MM.1S (cell line): ENCODE results near the gene OR2AG2.
"Not testable (repeated sequence)": the region's sequence is repeated elsewhere in the genome, so short reads cannot be mapped to it uniquely, and the experiment has no call there.

ENCODE experiments used
- DNase-seq: peaks from one replicate; pipeline ENCODE4 v3.0.0-alpha.2; 2015
- H2AFZ ChIP-seq: fragments of 300-600 bp; sonication (generic); 2 replicates; pipeline ENCODE4 v1.6.0; 2016; ENCODE audit warnings: antibody characterized with exemption, low read length
- H3F3A ChIP-seq: fragments of 300-600 bp; sonication (generic); 2 replicates; pipeline ENCODE4 v1.6.1; 2016; ENCODE audit warnings: mild to moderate bottlenecking, antibody characterized with exemption, low read length, moderate library complexity, mixed read lengths; ENCODE audit not compliant: insufficient read depth
- H3K27ac ChIP-seq: fragments of 300-600 bp; sonication (generic); 2 replicates; pipeline ENCODE4 v1.5.1; 2016; ENCODE audit warnings: mild to moderate bottlenecking, low read length
- H3K27me3 ChIP-seq: fragments of 300-600 bp; sonication (generic); replicated peaks from 2 replicates; pipeline ENCODE4 v1.6.0; 2016; ENCODE audit warnings: low read length; ENCODE audit not compliant: insufficient read depth
- H3K36me3 ChIP-seq: fragments of 300-600 bp; sonication (generic); replicated peaks from 2 replicates; pipeline ENCODE4 v1.6.1; 2016; ENCODE audit warnings: mild to moderate bottlenecking, low read length, mixed read lengths; ENCODE audit not compliant: insufficient read depth
- H3K4me1 ChIP-seq: fragments of 300-600 bp; sonication (generic); 2 replicates; pipeline ENCODE4 v1.6.1; 2016; ENCODE audit warnings: low read length, mixed read lengths
- H3K4me2 ChIP-seq: fragments of 300-600 bp; sonication (generic); 2 replicates; pipeline ENCODE4 v1.6.0; 2016; ENCODE audit warnings: low read depth, low read length
- H3K4me3 ChIP-seq: fragments of 300-600 bp; sonication (generic); 2 replicates; pipeline ENCODE4 v1.5.1; 2016; ENCODE audit warnings: low read length, mixed read lengths
- H3K79me2 ChIP-seq: fragments of 300-600 bp; sonication (generic); 2 replicates; pipeline ENCODE4 v1.6.1; 2016; ENCODE audit warnings: mixed run types, low read length, mixed read lengths
- H3K9ac ChIP-seq: fragments of 300-600 bp; sonication (generic); 2 replicates; pipeline ENCODE4 v1.6.1; 2016; ENCODE audit warnings: low read length, mixed read lengths
- H3K9me2 ChIP-seq: fragments of 300-600 bp; sonication (generic); replicated peaks from 2 replicates; pipeline ENCODE4 v1.6.1; 2016; ENCODE audit warnings: mild to moderate bottlenecking, low read length, mixed read lengths; ENCODE audit not compliant: insufficient read depth
- H3K9me3 ChIP-seq: fragments of 300-600 bp; sonication (generic); replicated peaks from 2 replicates; pipeline ENCODE4 v1.6.1; 2016; ENCODE audit warnings: mild to moderate bottlenecking, low read length, mixed read lengths; ENCODE audit not compliant: insufficient read depth
- H4K20me1 ChIP-seq: fragments of 300-600 bp; sonication (generic); 2 replicates; pipeline ENCODE4 v1.6.1; 2016; ENCODE audit warnings: mild to moderate bottlenecking, low read length, moderate library complexity, mixed read lengths; ENCODE audit not compliant: insufficient read depth
- EZH2 ChIP-seq: fragments of 300-600 bp; sonication (generic); optimal IDR thresholded peaks from 2 replicates; pipeline ENCODE3; 2017; ENCODE audit warnings: low read depth, mild to moderate bottlenecking, antibody characterized with exemption, low read length, mixed read lengths
- EZH2phosphoT487 ChIP-seq: fragments of 300-600 bp; sonication (generic); IDR thresholded peaks from 2 replicates; pipeline ENCODE4 v1.6.1; 2018; ENCODE audit warnings: antibody characterized with exemption, low read length
- TF ChIP-seq, protein P1 (sequence below): fragments of 300-600 bp; sonication (generic); IDR thresholded peaks from 2 replicates; pipeline ENCODE4 v1.5.1; 2016; ENCODE audit warnings: antibody characterized with exemption, low read length, mixed read lengths

Gene OR2AG2

DNA sequence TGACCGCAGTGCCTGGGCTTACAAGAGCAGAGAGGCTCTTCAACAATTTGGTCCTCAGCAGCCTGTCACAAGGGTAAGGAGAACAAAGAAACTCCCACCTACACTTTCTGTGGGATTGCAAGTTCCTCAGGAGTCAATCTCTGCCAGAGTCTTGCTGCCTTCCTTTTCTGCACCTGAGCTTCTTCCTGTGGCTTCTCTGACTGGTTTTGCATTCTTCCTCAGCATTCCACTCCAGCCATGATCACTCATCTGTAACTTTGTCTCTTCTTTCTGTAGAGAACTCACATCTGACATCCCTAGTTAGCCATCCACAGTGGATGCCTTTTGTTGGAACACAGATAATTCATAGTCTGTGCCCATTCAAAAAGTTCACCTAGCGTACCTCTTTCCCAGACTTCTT is 41.9 kb upstream of the OR2AG2 start:
- Histone ChIP-seq H3K4me2 (no peak overlapping the region), H4K20me1 (no peaks in the 10 kb centered on the region), H3F3A (no peaks in the 10 kb centered on the region), H3K9me2 (no peaks in the 10 kb centered on the region), H3K36me3 (no peaks in the 10 kb centered on the region), H3K9me3 (no peaks in the 10 kb centered on the region), H3K4me3 (no peak overlapping the region), H3K4me1 (0 out of 2 replicates have a peak, but pooled peaks cover 3% of the 10 kb centered on the region), H3K9ac (no peak overlapping the region), H3K27ac (no peak overlapping the region), H2AFZ (no peak overlapping the region), H3K27me3 (no peaks in the 10 kb centered on the region), H3K79me2 (no peaks in the 10 kb centered on the region)
- TF ChIP-seq, protein P1, sequence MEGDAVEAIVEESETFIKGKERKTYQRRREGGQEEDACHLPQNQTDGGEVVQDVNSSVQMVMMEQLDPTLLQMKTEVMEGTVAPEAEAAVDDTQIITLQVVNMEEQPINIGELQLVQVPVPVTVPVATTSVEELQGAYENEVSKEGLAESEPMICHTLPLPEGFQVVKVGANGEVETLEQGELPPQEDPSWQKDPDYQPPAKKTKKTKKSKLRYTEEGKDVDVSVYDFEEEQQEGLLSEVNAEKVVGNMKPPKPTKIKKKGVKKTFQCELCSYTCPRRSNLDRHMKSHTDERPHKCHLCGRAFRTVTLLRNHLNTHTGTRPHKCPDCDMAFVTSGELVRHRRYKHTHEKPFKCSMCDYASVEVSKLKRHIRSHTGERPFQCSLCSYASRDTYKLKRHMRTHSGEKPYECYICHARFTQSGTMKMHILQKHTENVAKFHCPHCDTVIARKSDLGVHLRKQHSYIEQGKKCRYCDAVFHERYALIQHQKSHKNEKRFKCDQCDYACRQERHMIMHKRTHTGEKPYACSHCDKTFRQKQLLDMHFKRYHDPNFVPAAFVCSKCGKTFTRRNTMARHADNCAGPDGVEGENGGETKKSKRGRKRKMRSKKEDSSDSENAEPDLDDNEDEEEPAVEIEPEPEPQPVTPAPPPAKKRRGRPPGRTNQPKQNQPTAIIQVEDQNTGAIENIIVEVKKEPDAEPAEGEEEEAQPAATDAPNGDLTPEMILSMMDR, result no peak
- TF ChIP-seq EZH2, result no peak
- TF ChIP-seq EZH2phosphoT487, result no peak
- DNase-seq, result no peak

DNA sequence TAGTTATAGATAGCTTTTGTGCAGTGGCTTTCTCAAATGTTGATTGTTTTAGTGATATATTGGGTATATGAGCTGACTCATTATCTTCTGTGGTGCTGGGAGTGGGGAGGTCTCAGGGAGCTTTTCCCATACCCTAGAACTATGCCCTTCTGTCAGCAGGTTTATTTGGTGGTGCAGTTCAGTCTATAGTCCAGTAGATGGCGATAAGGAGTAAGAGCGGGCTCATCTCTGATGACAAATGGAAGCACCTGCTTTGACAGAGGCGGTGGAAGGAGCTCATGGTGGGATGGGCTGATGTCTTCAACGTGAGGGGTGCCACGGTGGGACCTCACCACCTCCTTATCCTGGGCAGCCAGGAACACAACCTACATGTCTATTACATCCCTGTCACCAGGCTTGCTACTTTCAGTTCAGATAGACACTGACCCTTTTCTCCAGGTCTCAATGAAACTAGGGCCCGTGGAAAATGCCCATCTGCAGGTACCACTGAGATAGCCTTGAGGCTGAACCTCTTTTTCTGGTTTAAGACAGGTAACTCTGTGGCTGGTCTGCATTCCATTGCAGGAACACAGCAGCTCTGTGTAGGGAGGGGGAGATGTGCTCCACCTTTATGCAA is 40.7 kb upstream of the OR2AG2 start:
- Histone ChIP-seq H3K27ac (no peak overlapping the region), H3K9ac (no peak overlapping the region), H3K4me3 (no peak overlapping the region), H3K27me3 (no peaks in the 10 kb centered on the region), H3K4me1 (0 out of 2 replicates have a peak, but pooled peaks cover 3% of the 10 kb centered on the region), H3K9me2 (no peaks in the 10 kb centered on the region), H3K79me2 (no peaks in the 10 kb centered on the region), H3K36me3 (no peaks in the 10 kb centered on the region), H3F3A (no peaks in the 10 kb centered on the region), H3K4me2 (peak overlapping the region; percentile 21; the same call in 1 of the 2 replicates), H3K9me3 (no peaks in the 10 kb centered on the region), H2AFZ (no peak overlapping the region), H4K20me1 (no peaks in the 10 kb centered on the region)
- no peak for TF ChIP-seq EZH2
- TF ChIP-seq, protein P1, result peak; percentile 93
- peak; percentile 65 for DNase-seq

DNA sequence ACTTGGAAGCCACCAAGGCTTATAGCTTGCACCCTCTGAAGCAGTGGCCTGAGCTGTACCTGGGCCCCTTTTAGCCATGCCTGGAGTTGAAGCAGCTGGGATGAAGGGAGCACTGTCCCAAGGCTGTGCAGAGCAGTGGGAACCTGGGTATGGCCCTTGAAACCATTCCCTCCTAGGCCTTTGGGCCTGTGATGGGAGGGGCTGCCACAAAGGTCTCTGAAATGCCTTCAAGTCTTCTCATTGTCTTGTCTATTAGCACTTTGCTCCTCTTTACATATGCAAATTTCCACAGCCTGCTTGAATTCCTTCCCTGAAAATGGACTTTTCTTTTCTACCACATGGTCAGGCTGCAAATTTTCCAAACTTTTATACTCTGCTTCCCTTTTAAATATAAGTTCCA is 29.3 kb upstream of the OR2AG2 start:
- not testable (repeated sequence) for H3K79me2 ChIP-seq, H3F3A ChIP-seq, DNase-seq, H3K4me1 ChIP-seq, H3K27me3 ChIP-seq, H3K27ac ChIP-seq, H3K4me2 ChIP-seq, H3K9me3 ChIP-seq, H3K9ac ChIP-seq, H3K9me2 ChIP-seq, H3K36me3 ChIP-seq, H4K20me1 ChIP-seq, H3K4me3 ChIP-seq, H2AFZ ChIP-seq

DNA sequence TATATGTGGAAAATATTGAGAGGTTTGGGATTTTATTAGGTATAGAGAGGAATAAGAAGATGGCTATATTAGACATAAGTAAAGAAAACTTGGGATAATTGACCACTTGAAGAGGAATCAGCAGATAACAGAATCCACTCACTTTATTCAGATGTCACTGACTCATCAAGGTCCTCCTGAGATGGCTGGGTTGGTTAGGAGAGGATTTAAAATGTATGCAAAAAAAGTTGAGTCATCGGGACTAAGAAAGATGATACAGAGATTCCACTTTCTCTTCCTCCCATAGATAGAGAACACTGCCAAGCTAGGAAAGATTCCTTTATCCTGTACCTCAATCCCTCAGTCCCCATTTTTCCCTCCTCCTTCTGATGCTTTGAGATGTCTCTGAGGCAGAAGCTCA is 27.6 kb upstream of the OR2AG2 start, which contains the start of gene OR6A2:
Gene OR6A2, minus strand, starts transcription at position 288 of the 400 bp plus-strand sequence. CDS start 3,981 bp downstream, outside the sequence.
- Histone ChIP-seq H4K20me1 (no peaks in the 10 kb centered on the region), H3K27ac (no peak within 1 kb of the TSS), H3K4me3 (no peak within 1 kb of the TSS), H3K4me2 (no peak within 1 kb of the TSS), H3K9me3 (no peaks in the 10 kb centered on the region), H3K9me2 (no peaks in the 10 kb centered on the region), H3K79me2 (no peaks in the 10 kb centered on the region), H3K27me3 (no peaks in the 10 kb centered on the region), H3K4me1 (no peaks in the 10 kb centered on the region), H3F3A (no peaks in the 10 kb centered on the region), H3K9ac (no peak within 1 kb of the TSS), H2AFZ (no peak within 1 kb of the TSS), H3K36me3 (no peaks in the 10 kb centered on the region)
- no peak for TF ChIP-seq EZH2phosphoT487
- TF ChIP-seq, protein P1, result no peak
- no peak for TF ChIP-seq EZH2
- DNase-seq, result no peak
